ENCODE results near the gene ZDHHC20.

GRCh38 chr13:21328201-21328600 is 130.9 kb downstream of the ZDHHC20 start:
- no peak for TF ChIP-seq CTCF (IDR thresholded peaks at IDR 0.05; ENCODE audit: low read depth, low read length)
- TF ChIP-seq EZH2phosphoT487 (IDR thresholded peaks at IDR 0.05; ENCODE audit: low read depth), result no peak

Measured in OCI-LY3 (cell line).